HepG2 (cell line): ENCODE results near the gene SAE1.

Experiments used
- EZH2 ChIP-seq: conservative IDR thresholded peaks from 2 replicates; pipeline ENCODE4 v1.6.1; 2012; ENCODE audit warnings: mild to moderate bottlenecking, low read depth, low read length, moderate library complexity
- FIP1L1 ChIP-seq: fragments of 200-400 bp; formaldehyde crosslinking; IDR thresholded peaks from 2 replicates; pipeline ENCODE4 v1.6.1; 2018; ENCODE audit warnings: low read depth, mild to moderate bottlenecking, low read length, moderate library complexity, borderline replicate concordance; ENCODE audit not compliant: insufficient read depth
- GTF3A ChIP-seq: sonication (generic); formaldehyde crosslinking; conservative IDR thresholded peaks from 2 replicates; pipeline ENCODE4 v1.4.0; 2020; ENCODE audit warnings: mild to moderate bottlenecking, missing genetic modification reagents
- KLF6 ChIP-seq: IDR thresholded peaks from 2 replicates; pipeline ENCODE4 v1.8.0; 2016; ENCODE audit warnings: missing biosample characterization, missing genetic modification reagents
- NBN ChIP-seq: fragments of 450-650 bp; conservative IDR thresholded peaks from 2 replicates; pipeline ENCODE4 v1.6.1; 2017
- NR2F2 ChIP-seq: IDR thresholded peaks from 2 replicates; pipeline ENCODE4 v1.6.1; 2012; ENCODE audit warnings: low read depth, inconsistent platforms, borderline replicate concordance
- POLR2A ChIP-seq, 2 experiments: IDR thresholded peaks; 2 replicates each; pipeline ENCODE4 v1.6.1; 2011; ENCODE audit warnings: low read depth in 2 of 2, low read length in 2 of 2, mild to moderate bottlenecking in 1 of 2, moderate library complexity in 1 of 2; ENCODE audit not compliant: insufficient read depth in 1 of 2
- TEAD2 ChIP-seq: sonication (generic); formaldehyde crosslinking; IDR thresholded peaks from 2 replicates; pipeline ENCODE4 v1.9.0; 2021; ENCODE audit warnings: missing genetic modification reagents
- ZNF274 ChIP-seq: sonication (generic); formaldehyde crosslinking; IDR thresholded peaks from 2 replicates; pipeline ENCODE4 v1.5.1; 2020; ENCODE audit warnings: mild to moderate bottlenecking, missing genetic modification reagents
- TF ChIP-seq, protein P1 (sequence below): sonication (generic); formaldehyde crosslinking; IDR thresholded peaks from 2 replicates; pipeline ENCODE4 v1.5.0; 2020; ENCODE audit warnings: mild to moderate bottlenecking, missing genetic modification reagents, moderate library complexity
- TF ChIP-seq, protein P2 (sequence below): sonication (generic); formaldehyde crosslinking; IDR thresholded peaks from 2 replicates; pipeline ENCODE4 v1.8.1; 2023; ENCODE audit warnings: mild to moderate bottlenecking, inconsistent platforms, moderate library complexity, missing genetic modification reagents, borderline replicate concordance
- TF ChIP-seq, protein P3 (sequence below): sonication (generic); formaldehyde crosslinking; IDR thresholded peaks from 2 replicates; pipeline ENCODE4 v1.4.0; 2020; ENCODE audit warnings: missing genetic modification reagents

DNA sequence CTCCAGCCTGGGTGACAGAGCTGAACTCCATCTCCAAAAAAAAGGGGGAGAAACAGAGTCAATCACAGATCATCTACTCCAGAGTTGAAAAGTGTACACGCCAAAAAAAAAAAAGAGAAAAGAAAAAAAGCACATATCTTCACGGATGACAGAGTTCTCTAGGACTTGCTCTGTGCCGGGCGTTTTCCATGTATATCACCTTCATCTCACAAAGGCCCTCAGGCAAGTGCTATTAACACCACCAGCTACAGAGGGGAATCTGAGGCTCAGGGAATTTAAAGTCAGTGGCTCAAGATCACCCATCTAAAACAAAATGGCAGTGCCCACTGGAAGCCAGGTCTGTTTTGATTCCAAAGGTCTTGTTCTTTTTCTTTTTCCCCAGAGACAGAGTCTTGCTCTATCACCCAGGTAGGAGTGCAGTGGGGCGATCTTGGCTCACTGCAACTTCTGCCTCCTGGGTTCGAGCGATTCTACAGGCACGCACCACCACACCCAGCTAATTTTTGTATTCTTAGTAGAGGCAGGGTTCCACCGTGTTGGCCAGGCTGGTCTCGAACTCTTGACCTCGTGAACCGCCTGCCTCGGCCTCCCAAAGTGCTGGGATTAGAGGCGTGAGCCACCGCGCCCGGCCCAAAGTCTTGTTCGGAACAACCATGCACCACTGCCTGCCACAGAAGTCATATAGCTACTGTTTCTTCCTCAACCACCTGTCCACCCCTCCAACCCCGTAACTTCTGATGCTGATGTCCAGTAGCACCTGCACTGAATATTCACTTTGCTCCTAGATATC lies 42.2 kb downstream of the SAE1 start:
- TF ChIP-seq, protein P1, sequence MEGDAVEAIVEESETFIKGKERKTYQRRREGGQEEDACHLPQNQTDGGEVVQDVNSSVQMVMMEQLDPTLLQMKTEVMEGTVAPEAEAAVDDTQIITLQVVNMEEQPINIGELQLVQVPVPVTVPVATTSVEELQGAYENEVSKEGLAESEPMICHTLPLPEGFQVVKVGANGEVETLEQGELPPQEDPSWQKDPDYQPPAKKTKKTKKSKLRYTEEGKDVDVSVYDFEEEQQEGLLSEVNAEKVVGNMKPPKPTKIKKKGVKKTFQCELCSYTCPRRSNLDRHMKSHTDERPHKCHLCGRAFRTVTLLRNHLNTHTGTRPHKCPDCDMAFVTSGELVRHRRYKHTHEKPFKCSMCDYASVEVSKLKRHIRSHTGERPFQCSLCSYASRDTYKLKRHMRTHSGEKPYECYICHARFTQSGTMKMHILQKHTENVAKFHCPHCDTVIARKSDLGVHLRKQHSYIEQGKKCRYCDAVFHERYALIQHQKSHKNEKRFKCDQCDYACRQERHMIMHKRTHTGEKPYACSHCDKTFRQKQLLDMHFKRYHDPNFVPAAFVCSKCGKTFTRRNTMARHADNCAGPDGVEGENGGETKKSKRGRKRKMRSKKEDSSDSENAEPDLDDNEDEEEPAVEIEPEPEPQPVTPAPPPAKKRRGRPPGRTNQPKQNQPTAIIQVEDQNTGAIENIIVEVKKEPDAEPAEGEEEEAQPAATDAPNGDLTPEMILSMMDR (CRISPR knock-in tag): no peak
- TF ChIP-seq ZNF274 (CRISPR knock-in tag) (no peak), POLR2A (IDR thresholded peaks at IDR 0.05; ENCODE audit: insufficient read depth in 1 of 2, low read depth in 2 of 2, low read length in 2 of 2) (no peak), NBN (no peak), NR2F2 (no peak), EZH2 (no peak), GTF3A (CRISPR knock-in tag) (no peak), TEAD2 (CRISPR knock-in tag) (no peak), KLF6 (CRISPR knock-in tag) (no peak), FIP1L1 (no peak)
- TF ChIP-seq, protein P2, sequence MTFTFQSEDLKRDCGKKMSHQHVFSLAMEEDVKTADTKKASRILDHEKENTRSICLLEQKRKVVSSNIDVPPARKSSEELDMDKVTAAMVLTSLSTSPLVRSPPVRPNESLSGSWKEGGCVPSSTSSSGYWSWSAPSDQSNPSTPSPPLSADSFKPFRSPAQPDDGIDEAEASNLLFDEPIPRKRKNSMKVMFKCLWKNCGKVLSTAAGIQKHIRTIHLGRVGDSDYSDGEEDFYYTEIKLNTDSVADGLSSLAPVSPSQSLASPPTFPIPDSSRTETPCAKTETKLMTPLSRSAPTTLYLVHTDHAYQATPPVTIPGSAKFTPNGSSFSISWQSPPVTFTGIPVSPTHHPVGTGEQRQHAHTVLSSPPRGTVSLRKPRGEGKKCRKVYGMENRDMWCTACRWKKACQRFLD: no peak
- TF ChIP-seq, protein P3, sequence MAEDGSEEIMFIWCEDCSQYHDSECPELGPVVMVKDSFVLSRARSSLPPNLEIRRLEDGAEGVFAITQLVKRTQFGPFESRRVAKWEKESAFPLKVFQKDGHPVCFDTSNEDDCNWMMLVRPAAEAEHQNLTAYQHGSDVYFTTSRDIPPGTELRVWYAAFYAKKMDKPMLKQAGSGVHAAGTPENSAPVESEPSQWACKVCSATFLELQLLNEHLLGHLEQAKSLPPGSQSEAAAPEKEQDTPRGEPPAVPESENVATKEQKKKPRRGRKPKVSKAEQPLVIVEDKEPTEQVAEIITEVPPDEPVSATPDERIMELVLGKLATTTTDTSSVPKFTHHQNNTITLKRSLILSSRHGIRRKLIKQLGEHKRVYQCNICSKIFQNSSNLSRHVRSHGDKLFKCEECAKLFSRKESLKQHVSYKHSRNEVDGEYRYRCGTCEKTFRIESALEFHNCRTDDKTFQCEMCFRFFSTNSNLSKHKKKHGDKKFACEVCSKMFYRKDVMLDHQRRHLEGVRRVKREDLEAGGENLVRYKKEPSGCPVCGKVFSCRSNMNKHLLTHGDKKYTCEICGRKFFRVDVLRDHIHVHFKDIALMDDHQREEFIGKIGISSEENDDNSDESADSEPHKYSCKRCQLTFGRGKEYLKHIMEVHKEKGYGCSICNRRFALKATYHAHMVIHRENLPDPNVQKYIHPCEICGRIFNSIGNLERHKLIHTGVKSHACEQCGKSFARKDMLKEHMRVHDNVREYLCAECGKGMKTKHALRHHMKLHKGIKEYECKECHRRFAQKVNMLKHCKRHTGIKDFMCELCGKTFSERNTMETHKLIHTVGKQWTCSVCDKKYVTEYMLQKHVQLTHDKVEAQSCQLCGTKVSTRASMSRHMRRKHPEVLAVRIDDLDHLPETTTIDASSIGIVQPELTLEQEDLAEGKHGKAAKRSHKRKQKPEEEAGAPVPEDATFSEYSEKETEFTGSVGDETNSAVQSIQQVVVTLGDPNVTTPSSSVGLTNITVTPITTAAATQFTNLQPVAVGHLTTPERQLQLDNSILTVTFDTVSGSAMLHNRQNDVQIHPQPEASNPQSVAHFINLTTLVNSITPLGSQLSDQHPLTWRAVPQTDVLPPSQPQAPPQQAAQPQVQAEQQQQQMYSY: no peak
